Osteoblast (primary cell): Measurements from ENCODE around the gene SSU72. TPM values are rescaled to one million over a fixed set of nuclear protein-coding genes. Genes with fewer than 3 reads are reported as not detected.
A peak's percentile ranks its signal among the peaks of the same experiment; 100 is the strongest.

Experiments used
- DNase-seq: peaks from one replicate; pipeline ENCODE4 v3.0.0; 2011; ENCODE audit warnings: low spot score, mixed read lengths; ENCODE audit not compliant: insufficient read length; ENCODE audit errors: missing footprints
- H2AFZ ChIP-seq: 2 replicates; pipeline ENCODE4 v1.6.0; 2011; ENCODE audit warnings: mild to moderate bottlenecking, low read length
- H3K27ac ChIP-seq: 2 replicates; pipeline ENCODE4 v1.5.1; 2011; ENCODE audit warnings: mild to moderate bottlenecking, low read depth, low read length, moderate library complexity
- H3K27me3 ChIP-seq: 2 replicates; pipeline ENCODE4 v1.6.0; 2012; ENCODE audit warnings: mild to moderate bottlenecking, control low read depth, inconsistent platforms, low read length, moderate library complexity; ENCODE audit not compliant: insufficient read depth
- H3K36me3 ChIP-seq: 2 replicates; pipeline ENCODE4 v1.5.1; 2011; ENCODE audit warnings: mild to moderate bottlenecking, low read length, control low read depth, moderate library complexity; ENCODE audit not compliant: insufficient read depth
- H3K4me1 ChIP-seq: 2 replicates; pipeline ENCODE4 v1.5.1; 2011; ENCODE audit warnings: mild to moderate bottlenecking, low read length, control low read depth, moderate library complexity; ENCODE audit not compliant: insufficient read depth
- H3K4me2 ChIP-seq: 2 replicates; pipeline ENCODE4 v1.6.0; 2011; ENCODE audit warnings: mild to moderate bottlenecking, low read length; ENCODE audit not compliant: insufficient read depth
- H3K4me3 ChIP-seq: fragments of 200-600 bp; sonication (generic); 3 replicates; pipeline ENCODE4 v1.5.1; 2012; ENCODE audit warnings: mild to moderate bottlenecking, low read length, inconsistent platforms; ENCODE audit not compliant: insufficient read depth
- H3K79me2 ChIP-seq: 2 replicates; pipeline ENCODE4 v1.6.0; 2012; ENCODE audit warnings: mild to moderate bottlenecking, low read length, control low read depth, inconsistent platforms; ENCODE audit not compliant: insufficient read depth
- H3K9me3 ChIP-seq: 2 replicates; pipeline ENCODE4 v1.5.1; 2011; ENCODE audit warnings: low read depth, low read length, control low read depth
- H4K20me1 ChIP-seq: 2 replicates; pipeline ENCODE4 v1.6.0; 2012; ENCODE audit warnings: mild to moderate bottlenecking, low read length, control low read depth; ENCODE audit not compliant: insufficient read depth
- total RNA-seq: library from RNA; depleted of rRNA; stranded (reverse); fragments of >200 nt; gene quantifications from 2 replicates; pipeline ENCODE4 v1.2.3, GENCODE V29; 2012
- TF ChIP-seq, protein P1 (sequence below): IDR thresholded peaks from 2 replicates; pipeline ENCODE4 v1.5.1; 2011; ENCODE audit warnings: mild to moderate bottlenecking, low read depth, low read length, moderate library complexity; ENCODE audit errors: extremely low read depth

SSU72 gene
- total RNA-seq, 1 donor: 73.1 TPM

DNA sequence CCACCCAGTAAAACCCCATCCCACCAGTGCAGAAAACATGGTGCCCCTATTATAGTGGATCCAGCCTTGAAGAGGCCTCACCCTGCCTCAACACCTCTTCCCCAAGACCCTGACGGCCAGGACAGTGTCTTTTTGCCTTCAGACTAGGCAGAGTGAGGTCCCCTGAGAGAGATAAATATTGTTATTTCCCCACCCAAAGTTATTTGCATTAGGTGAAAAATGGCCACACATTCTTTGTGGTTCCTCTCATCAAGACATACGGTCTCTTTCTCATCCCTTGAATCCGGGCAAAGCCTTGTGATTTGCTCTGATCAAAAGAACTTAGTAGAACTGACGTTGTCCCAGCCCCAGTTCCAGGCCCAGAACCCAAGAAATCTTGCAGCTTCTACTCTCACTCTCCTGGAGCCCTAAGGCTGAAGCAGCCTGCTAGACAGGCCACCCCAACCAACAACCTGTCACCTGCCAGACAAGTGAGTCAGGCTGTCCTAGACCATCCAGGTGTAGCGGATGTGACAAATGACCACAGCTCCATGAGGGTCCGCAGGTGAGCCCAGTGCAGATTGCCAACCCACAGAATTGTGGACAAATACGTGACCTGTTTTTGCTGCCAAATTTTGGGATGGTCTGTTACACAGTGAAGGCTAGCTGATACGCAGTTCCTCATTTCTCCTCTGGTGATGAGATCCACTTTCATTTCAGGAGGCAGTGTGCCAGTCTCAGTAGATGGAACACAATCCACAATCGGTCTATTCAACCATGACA is 8.1 kb upstream of the SSU72 start:
- Histone ChIP-seq H3K27me3 (peaks cover 11% of the 10 kb centered on the region), H3K27ac (no peak overlapping the region), H3K36me3 (no peaks in the 10 kb centered on the region), H3K4me2 (no peak overlapping the region), H4K20me1 (no peaks in the 10 kb centered on the region), H3K4me3 (no peak overlapping the region), H3K9me3 (no peaks in the 10 kb centered on the region), H3K4me1 (no peaks in the 10 kb centered on the region), H3K79me2 (no peaks in the 10 kb centered on the region), H2AFZ (no peak overlapping the region)
- DNase-seq: peak; percentile 64
- TF ChIP-seq, protein P1, sequence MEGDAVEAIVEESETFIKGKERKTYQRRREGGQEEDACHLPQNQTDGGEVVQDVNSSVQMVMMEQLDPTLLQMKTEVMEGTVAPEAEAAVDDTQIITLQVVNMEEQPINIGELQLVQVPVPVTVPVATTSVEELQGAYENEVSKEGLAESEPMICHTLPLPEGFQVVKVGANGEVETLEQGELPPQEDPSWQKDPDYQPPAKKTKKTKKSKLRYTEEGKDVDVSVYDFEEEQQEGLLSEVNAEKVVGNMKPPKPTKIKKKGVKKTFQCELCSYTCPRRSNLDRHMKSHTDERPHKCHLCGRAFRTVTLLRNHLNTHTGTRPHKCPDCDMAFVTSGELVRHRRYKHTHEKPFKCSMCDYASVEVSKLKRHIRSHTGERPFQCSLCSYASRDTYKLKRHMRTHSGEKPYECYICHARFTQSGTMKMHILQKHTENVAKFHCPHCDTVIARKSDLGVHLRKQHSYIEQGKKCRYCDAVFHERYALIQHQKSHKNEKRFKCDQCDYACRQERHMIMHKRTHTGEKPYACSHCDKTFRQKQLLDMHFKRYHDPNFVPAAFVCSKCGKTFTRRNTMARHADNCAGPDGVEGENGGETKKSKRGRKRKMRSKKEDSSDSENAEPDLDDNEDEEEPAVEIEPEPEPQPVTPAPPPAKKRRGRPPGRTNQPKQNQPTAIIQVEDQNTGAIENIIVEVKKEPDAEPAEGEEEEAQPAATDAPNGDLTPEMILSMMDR: no peak

DNA sequence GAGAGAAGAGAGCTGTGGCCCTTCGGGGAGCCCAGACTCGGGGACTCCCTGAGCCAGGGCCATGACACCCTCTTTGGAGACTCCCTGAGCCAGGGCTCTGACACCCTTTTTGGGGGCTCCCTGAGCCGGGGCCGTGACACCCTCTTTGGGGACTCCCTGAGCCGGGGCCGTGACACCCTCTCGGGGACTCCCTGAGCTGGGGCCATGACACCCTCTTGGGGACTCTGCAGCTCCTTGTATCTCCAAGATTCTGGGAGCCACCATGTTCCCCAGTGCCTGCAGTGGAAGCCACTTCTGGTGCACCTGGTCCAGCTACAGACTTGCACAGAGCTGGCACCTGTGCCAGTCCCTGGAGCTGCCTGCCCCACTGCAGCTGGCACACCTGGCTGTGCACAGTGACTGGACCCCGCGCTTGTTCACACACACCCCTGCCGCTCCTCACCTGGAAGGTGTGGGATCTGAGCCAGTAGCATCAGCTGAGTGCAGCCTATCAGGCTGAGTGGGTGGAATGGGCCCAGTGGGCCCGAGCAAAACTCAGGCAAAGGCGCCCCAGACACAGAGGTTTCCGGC is 3.8 kb upstream of the SSU72 start:
- Histone ChIP-seq H3K27ac (no peak overlapping the region), H3K9me3 (no peaks in the 10 kb centered on the region), H3K4me1 (peaks cover 11% of the 10 kb centered on the region), H3K79me2 (peaks cover 12% of the 10 kb centered on the region), H3K27me3 (peaks cover 11% of the 10 kb centered on the region), H4K20me1 (no peaks in the 10 kb centered on the region), H3K4me3 (no peak overlapping the region), H3K36me3 (no peaks in the 10 kb centered on the region), H2AFZ (no peak overlapping the region), H3K4me2 (no peak overlapping the region)
- TF ChIP-seq, protein P1: no peak
- peak; percentile 26 for DNase-seq

DNA sequence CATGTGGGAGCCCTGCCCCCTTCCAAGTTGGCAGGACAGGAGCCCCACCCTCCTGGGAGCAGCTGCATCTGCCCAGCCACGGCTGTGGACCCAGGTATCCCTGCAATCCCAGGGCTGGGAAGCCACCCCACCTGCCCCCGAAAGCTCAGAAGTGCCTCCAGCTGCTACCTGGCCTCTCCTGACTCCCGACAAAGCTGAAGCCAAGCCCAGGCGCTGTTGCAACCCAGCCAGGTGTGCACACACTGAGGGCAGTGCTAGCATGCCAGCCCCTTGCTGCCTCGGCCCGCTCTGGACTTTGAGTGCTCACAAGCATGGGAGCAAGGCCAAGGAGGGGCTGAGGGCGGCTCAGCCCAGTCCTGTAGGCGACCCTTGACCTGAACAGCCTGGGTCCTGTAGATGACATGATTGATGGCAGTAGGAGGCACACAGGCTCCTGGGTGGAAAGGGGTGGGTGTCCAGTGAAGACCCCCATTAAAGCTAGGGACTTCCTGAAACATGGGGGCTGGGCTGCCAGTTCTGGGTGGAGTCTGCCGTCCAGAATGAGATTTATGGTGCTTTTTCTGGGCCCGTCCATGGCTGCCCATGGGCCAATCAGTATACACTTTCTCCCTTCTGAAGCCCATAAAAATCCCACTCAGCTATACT is 2.8 kb upstream of the SSU72 start:
- TF ChIP-seq, protein P1: no peak
- H2AFZ ChIP-seq: no peak overlapping the region
- H3K36me3 ChIP-seq: no peaks in the 10 kb centered on the region
- H3K4me3 ChIP-seq: no peak overlapping the region
- peaks cover 22% of the 10 kb centered on the region for H3K79me2 ChIP-seq
- H3K4me2 ChIP-seq: no peak overlapping the region
- H3K27me3 ChIP-seq: peaks cover 10% of the 10 kb centered on the region
- peak; percentile 15 for DNase-seq
- H3K27ac ChIP-seq: no peak overlapping the region
- no peaks in the 10 kb centered on the region for H4K20me1 ChIP-seq
- H3K9me3 ChIP-seq: no peaks in the 10 kb centered on the region
- H3K4me1 ChIP-seq: peaks cover 16% of the 10 kb centered on the region
